HG02884 (cell line): ENCODE results near the gene GABRQ.

ENCODE experiments used
- ATAC-seq: cut with Tn5 transposase; IDR thresholded peaks from one replicate; pipeline ENCODE4 v1.9.1; 2021; ENCODE audit warnings: mild to moderate bottlenecking, moderate library complexity; ENCODE audit not compliant: unreplicated experiment

Gene GABRQ

GRCh38 chrX:152637649-152638442, at the start of gene GABRQ:
Gene GABRQ, plus strand, starts transcription at chrX:152637895. Its CDS starts 308 bp downstream, at chrX:152638203.
- no peak for ATAC-seq

- no peak for ATAC-seq
Observed at GRCh38 chrX:152588206-152588605, 49.5 kb upstream of the GABRQ start.

GRCh38 chrX:152600853-152601633, 36.7 kb upstream of the GABRQ start:
- no peak for ATAC-seq

DNA sequence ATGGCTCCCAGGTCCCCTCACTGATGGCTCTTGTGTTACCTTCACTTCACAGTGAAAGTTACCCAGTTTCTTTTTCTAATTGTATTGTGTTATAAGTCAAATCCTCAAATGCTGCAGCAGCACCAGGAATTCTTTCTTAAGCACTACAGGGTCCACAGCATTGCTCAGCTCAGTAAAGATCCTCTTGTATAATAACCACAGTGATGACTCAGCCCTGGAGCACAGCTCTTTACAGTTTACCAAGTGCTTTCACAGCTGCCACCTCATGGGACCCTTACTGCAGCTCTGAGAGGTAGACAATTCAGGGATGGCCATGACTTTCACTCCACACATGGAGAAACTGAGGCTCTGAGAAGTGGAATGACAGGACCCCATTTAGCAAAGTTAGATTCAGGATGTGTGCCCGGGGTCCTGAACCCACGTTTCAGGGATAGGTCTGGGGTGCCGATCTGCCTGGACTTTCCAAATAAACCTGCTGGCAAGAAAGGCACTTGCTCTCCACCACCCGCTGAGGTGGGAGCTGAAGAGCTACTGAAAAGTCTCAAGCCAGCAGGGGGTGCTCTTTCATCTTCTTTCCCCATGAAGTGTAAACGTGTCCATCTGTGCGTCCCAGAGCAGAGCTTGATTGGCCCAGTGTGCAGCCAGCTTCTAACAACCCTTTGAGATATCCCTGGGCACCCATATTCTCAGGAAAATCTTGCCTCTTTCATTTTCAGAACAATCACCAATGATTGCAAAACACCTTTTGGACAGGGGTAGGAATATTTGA, 35.7 kb upstream of the GABRQ start:
- ATAC-seq, result no peak

GRCh38 chrX:152614791-152615190, 22.9 kb upstream of the GABRQ start:
- no peak for ATAC-seq

- no peak for ATAC-seq
Observed at GRCh38 chrX:152619897-152620296, 17.8 kb upstream of the GABRQ start.

GRCh38 chrX:152632445-152633097, 5.1 kb upstream of the GABRQ start:
- ATAC-seq, result no peak

- no peak for ATAC-seq
Observed at GRCh38 chrX:152635941-152636340, 1.8 kb upstream of the GABRQ start.

DNA sequence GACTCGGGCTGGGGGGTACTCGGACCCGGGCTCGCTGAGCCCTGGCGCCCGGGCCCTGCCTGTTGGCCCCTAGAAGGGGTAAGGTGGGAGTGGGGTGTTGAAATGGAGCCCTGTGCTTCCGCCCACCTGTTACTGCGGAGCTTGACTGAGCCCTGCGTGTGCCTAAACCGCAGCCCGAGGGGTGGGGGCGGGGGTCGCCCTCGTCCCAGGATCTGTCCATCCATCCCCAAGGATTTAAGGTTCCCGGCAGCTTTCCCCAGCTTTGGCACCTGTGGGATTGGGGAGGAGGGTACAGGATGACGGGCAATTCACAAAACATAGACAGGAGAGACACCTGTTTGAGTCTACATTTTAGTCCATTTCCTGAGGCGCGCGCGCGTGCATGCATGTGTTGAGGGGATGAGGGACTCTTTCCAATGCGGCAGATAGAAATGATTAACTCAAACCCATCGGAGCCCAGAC, 779 bp downstream of the GABRQ start:
- no peak for ATAC-seq

- no peak for ATAC-seq
Observed at GRCh38 chrX:152639426-152639825, 1.7 kb downstream of the GABRQ start.

DNA sequence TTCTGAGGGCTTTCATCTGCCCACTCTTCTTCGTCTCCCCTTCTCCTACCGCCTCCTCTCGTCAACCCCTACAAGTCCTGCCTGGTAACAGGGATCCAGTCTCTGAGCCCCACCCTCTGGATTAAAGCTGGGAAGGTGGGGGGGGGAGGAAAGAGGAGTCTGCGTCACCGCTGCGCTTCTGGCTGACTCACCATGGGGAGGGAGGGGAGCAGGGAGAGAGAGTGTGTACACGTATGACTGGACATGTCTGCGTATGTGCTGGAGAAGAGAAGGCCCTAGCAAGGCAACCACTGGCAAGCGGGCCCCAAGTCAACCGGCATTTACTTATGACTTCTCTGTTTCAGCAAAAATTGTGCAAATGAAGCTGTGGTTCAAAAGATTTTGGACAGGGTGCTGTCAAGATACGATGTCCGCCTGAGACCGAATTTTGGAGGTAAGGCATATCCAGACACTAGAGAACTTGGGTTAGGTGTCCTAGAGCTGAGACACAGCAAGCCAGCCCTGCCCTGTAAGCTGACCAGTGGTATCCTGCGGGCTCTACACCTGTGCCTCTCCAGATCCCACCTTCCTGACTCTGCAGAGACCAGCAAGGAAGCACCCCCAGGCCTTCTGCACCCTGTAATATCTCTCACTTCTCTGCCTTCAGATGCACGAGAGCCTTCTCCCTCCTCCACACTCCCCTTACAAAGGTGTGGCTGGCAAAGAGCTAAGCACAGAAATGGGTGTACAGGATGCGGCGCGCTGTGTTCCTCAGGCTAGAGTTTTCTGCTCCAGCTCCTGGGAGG, 2.5 kb downstream of the GABRQ start:
- no peak for ATAC-seq

GRCh38 chrX:152641256-152641875, 3.7 kb downstream of the GABRQ start:
- no peak for ATAC-seq

- ATAC-seq, result no peak
Observed at GRCh38 chrX:152641996-152642395, 4.3 kb downstream of the GABRQ start.

DNA sequence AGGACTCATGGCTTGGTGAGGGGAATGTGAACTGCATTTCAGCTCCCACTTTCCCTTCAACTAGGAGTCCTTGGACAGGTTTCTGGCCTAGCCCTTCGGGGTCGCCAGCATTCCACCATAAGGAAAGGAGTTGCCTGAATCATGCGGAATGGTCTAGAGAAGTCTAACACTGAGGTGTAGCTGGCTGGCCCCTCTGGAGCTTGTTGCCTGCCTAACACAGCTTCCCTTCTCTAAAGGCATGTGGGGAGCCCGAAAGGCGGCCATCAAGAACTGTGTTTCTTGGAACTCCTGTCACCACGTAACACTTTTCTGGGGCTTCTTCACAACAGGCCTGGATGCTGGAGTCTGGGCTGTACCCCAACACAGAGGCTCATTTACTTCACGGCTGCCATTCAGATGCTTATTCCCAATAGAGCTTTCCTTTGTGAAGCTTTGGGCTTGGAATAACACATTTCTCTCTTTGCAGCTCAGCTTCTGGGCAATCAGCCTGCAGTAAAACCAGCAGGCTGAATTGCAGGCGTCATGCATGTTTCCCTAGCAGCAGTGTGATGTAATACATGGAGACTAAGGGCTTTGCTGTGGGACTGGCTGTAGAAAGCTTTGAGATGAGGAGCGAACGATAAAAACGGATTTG, 5.4 kb downstream of the GABRQ start:
- no peak for ATAC-seq

- ATAC-seq, result no peak
Observed at GRCh38 chrX:152646961-152647360, 9.3 kb downstream of the GABRQ start.

DNA sequence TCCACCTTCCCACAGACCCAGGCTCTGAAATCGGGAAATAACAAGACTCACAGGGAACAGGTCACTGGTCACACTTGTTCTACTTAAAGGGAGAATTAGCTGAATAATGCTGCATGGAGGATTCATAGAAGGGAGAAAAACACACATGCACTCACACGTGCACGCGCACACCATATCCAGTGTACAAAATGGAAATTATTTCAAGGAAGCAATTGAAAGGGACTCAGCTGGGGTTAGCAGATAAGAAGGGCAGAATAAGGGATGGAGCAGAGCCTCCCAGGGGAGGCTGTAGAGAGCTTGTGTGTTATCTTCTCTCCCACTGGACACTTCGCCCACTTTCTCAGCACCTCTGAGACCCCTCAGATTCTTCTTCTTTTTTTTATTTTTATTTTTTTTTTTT, 10.3 kb downstream of the GABRQ start:
- no peak for ATAC-seq

DNA sequence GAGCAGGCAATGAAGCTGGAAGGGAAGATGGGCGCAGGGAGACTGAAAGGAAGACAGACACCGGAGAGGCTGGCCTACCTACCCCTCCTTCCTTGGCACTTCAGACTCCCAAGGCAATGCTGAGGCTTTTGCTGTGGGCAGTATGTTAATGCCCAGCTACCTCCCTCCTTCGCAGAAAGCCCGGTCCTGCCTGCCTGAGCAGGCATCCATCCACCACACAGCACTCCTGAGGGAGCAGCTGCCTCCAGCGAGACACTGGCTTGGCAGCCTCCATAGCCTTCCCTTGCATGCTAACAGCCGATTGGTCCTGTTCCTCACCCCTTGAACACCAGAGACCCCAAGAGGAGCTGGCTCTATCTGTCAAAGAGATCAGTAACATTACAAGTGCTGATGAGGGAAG, 14.4 kb downstream of the GABRQ start:
- no peak for ATAC-seq

DNA sequence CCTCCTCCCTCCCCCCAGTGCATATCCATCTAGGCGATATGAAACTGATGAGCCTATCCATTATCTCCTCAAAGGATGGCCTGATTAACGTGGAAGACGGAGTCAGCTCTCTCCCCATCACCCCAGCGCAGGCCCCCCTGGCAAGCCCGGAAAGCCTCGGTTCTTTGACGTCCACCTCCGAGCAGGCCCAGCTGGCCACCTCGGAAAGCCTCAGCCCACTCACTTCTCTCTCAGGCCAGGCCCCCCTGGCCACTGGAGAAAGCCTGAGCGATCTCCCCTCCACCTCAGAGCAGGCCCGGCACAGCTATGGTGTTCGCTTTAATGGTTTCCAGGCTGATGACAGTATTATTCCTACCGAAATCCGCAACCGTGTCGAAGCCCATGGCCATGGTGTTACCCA, 14.8 kb downstream of the GABRQ start:
- ATAC-seq, result no peak

DNA sequence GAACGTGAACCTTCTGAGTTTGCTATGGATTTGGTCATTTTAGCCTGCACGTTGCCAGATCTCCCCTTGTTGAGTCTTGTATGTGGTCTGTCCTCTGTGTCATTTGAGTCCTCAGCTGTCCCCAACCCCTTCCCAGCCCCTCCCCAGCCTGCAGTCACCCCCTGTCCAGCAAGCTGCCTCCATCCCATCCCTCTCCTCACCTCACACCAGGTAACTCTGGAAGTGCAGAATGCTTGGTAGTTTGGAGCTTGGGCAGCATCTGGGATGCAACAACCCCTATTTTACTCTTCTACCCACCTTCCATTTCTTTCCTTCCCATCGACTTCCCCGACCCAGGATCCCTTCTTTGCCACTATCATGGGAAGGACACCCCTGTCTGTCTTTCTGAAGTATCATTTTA, 18.4 kb downstream of the GABRQ start:
- ATAC-seq, result no peak
